ENCODE results near the gene ACTR2.

ACTR2 gene

GRCh38 chr2:65267008-65267407, 39.4 kb downstream of the ACTR2 start:
- no peak for DNase-seq (ENCODE audit: low read depth)
- H3K4me3 ChIP-seq (ENCODE audit: low read length) = no peak overlapping the region
- TF ChIP-seq, protein P1, sequence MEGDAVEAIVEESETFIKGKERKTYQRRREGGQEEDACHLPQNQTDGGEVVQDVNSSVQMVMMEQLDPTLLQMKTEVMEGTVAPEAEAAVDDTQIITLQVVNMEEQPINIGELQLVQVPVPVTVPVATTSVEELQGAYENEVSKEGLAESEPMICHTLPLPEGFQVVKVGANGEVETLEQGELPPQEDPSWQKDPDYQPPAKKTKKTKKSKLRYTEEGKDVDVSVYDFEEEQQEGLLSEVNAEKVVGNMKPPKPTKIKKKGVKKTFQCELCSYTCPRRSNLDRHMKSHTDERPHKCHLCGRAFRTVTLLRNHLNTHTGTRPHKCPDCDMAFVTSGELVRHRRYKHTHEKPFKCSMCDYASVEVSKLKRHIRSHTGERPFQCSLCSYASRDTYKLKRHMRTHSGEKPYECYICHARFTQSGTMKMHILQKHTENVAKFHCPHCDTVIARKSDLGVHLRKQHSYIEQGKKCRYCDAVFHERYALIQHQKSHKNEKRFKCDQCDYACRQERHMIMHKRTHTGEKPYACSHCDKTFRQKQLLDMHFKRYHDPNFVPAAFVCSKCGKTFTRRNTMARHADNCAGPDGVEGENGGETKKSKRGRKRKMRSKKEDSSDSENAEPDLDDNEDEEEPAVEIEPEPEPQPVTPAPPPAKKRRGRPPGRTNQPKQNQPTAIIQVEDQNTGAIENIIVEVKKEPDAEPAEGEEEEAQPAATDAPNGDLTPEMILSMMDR (conservative IDR thresholded peaks at IDR 0.05; ENCODE audit: low read length) = no peak

- DNase-seq (ENCODE audit: low read depth) = no peak
- TF ChIP-seq, protein P1 (conservative IDR thresholded peaks at IDR 0.05; ENCODE audit: low read length) = no peak
- H3K4me3 ChIP-seq (ENCODE audit: low read length) = no peak overlapping the region
Observed at GRCh38 chr2:65268957-65269356, 41.3 kb downstream of the ACTR2 start.

GRCh38 chr2:65273344-65273743, 45.7 kb downstream of the ACTR2 start:
- no peak for DNase-seq (ENCODE audit: low read depth)
- no peak overlapping the region for H3K4me3 ChIP-seq (ENCODE audit: low read length)
- TF ChIP-seq, protein P1 (conservative IDR thresholded peaks at IDR 0.05; ENCODE audit: low read length) = no peak

GRCh38 chr2:65275141-65275915, 47.7 kb downstream of the ACTR2 start:
- TF ChIP-seq, protein P1 (conservative IDR thresholded peaks at IDR 0.05; ENCODE audit: low read length) = no peak
- H3K4me3 ChIP-seq (ENCODE audit: low read length) = no peak overlapping the region
- no peak for DNase-seq (ENCODE audit: low read depth)

- DNase-seq (ENCODE audit: low read depth) = no peak
- H3K4me3 ChIP-seq (ENCODE audit: low read length) = no peak overlapping the region
- TF ChIP-seq, protein P1 (conservative IDR thresholded peaks at IDR 0.05; ENCODE audit: low read length) = no peak
Observed at GRCh38 chr2:65276609-65277008, 49.0 kb downstream of the ACTR2 start.

DNA sequence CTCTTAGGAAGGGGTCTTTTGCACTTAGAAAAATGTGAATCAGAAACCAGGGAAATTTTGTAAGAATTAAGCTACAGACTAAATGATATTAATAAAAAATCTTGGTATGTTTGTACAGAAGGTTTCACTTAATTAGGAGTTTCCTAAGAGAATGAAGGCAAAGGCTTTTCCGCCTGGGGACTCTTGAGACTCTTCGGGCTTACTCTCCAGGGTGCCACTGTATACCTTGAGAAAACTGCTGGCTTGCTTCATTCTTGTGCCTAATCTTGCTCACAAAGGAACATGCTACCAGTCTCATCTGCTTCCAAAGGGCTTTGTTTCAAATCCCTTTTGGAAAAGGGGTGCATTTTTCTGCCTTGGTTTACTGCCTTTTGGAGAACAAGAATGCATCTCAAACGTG, 49.5 kb downstream of the ACTR2 start:
- no peak for DNase-seq (ENCODE audit: low read depth)
- H3K4me3 ChIP-seq (ENCODE audit: low read length) = no peak overlapping the region
- TF ChIP-seq, protein P1 (conservative IDR thresholded peaks at IDR 0.05; ENCODE audit: low read length) = no peak

DNA sequence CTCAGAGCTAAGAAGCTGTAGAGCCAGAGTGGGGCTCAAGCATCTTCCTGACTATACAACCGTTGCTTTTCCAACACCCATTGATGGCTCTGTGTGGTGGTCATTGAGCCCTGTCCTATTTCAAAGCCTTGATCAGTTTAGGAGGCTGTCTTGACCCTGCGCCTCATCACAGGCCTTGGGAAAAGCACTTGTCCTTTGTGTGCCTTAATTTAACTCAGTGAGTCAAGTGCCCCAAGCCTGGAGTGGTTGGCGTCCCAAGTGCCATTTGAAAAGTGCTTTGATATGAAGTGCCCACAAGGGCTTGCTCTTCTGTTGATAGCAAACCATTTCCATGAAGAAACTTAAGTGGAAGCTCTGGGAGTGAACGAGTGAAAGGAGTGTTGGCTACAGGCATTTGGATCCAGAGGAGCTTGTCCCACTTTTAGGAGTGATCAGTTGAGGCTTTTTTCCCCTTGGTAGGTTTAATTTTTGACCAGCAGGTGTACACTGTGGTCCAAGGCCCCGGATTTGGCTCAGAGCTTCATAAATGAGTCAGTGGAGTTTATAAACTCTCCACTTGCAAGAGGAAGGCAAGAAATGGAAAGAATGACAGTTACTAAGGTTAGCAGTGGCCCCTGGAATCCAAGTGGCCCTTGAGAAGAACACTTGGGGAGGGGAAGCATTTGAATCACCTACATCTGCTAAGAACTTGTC, 50.3 kb downstream of the ACTR2 start:
- TF ChIP-seq, protein P1 (conservative IDR thresholded peaks at IDR 0.05; ENCODE audit: low read length) = no peak

More for the DNA sequence above, 50.3 kb downstream of the ACTR2 start:
- H3K4me3 ChIP-seq (ENCODE audit: low read length) = no peak overlapping the region
- no peak for DNase-seq (ENCODE audit: low read depth)

Measured in AG10803 (cell line).